ENCODE data around the gene PPT2. TPM values are rescaled to one million over a fixed set of nuclear protein-coding genes. Genes with fewer than 3 reads are reported as not detected.

PPT2 gene
- polyA plus RNA-seq, 2 of the 4 experiments (the other 2 are of a cell fraction): 9.3 to 11.7 TPM

DNA sequence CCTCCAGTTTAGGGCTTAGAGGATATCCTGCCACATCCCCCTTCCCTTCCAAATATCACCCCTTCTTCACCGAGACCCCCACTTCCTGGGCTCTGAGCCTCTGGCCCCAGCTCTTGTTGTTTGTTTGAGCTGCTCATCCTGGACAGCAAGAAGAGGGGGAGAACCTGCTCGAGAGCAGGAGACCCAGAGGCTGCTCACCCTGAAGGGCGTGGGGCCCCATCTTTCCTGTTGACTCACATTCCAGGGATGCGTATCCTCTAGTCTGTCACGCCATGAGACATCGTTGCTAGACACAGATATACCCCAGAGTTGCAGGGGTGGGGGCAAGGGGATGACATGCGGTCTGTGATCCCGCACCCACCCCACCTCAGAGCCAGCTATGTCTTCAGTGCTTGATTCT, 39.1 kb upstream of the PPT2 start:
- POLR2A ChIA-PET: interaction anchor here (2.1 kb wide), 1 partner anchor 63 kb away, joined by 5 read pairs; no protein-coding TSS in a partner anchor
- FAIRE-seq (no peak), ATAC-seq (no peak), DNase-seq (ENCODE audit: low read depth in 1 of 2, low spot score in 1 of 2) (no peak)
- no peak overlapping the region for H3K4me2 ChIP-seq
- no peak overlapping the region for H3K27ac ChIP-seq
- H3K4me3 ChIP-seq: no peak overlapping the region
- H3K4me1 ChIP-seq: peaks cover 17% of the 10 kb centered on the region; the same call in 1 of the 3 replicates
- TF ChIP-seq EP300 (IDR thresholded peaks at IDR 0.05): no peak
- TF ChIP-seq HEYL (CRISPR knock-in tag; IDR thresholded peaks at IDR 0.05): no peak
- no peak for TF ChIP-seq MAZ (IDR thresholded peaks at IDR 0.05; ENCODE audit: borderline replicate concordance, low read depth, low read length)
- TF ChIP-seq, protein P1, sequence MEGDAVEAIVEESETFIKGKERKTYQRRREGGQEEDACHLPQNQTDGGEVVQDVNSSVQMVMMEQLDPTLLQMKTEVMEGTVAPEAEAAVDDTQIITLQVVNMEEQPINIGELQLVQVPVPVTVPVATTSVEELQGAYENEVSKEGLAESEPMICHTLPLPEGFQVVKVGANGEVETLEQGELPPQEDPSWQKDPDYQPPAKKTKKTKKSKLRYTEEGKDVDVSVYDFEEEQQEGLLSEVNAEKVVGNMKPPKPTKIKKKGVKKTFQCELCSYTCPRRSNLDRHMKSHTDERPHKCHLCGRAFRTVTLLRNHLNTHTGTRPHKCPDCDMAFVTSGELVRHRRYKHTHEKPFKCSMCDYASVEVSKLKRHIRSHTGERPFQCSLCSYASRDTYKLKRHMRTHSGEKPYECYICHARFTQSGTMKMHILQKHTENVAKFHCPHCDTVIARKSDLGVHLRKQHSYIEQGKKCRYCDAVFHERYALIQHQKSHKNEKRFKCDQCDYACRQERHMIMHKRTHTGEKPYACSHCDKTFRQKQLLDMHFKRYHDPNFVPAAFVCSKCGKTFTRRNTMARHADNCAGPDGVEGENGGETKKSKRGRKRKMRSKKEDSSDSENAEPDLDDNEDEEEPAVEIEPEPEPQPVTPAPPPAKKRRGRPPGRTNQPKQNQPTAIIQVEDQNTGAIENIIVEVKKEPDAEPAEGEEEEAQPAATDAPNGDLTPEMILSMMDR (IDR thresholded peaks at IDR 0.05): no peak
- no peak for TF ChIP-seq SMC3 (IDR thresholded peaks at IDR 0.05)
- no peaks in the 10 kb centered on the region for H3K9me3 ChIP-seq
- 54% methylated on average over 7 of the region's 8 CpGs for WGBS (ENCODE audit: missing lambda C conversion rate)
- CTCF ChIA-PET: interaction anchor here (1.4 to 6.2 kb wide), 3 partner anchors 14 to 31 kb away, joined by 3 to 41 read pairs (median 6); partner anchors contain the start of gene ATF6B

- Histone ChIP-seq H3K4me2 (no peak overlapping the region), H3K27ac (no peak overlapping the region), H3K4me1 (peaks cover 17% of the 10 kb centered on the region; the same call in 1 of the 3 replicates), H3K4me3 (no peak overlapping the region), H3K9me3 (no peaks in the 10 kb centered on the region)
- ChIA-PET POLR2A (interaction anchor here (2.1 kb wide), 1 partner anchor 62 kb away, joined by 5 read pairs; no protein-coding TSS in a partner anchor), CTCF (interaction anchor here (0.6 to 6.2 kb wide), 5 partner anchors 7 to 519 kb away, joined by 3 to 41 read pairs (median 18); partner anchors contain the start of genes ATF6B, FKBPL and TNXB)
- FAIRE-seq (no peak), DNase-seq (ENCODE audit: low read depth in 1 of 2, low spot score in 1 of 2) (no peak), ATAC-seq (no peak)
- WGBS (ENCODE audit: missing lambda C conversion rate): 84% methylated on average over 6 of the region's 6 CpGs
- no peak for TF ChIP-seq KDM5A (IDR thresholded peaks at IDR 0.05)
- no peak for TF ChIP-seq CHD2 (IDR thresholded peaks at IDR 0.05; ENCODE audit: low read length, partially characterized antibody)
- no peak for TF ChIP-seq MAZ (IDR thresholded peaks at IDR 0.05; ENCODE audit: borderline replicate concordance, low read depth, low read length)
- no peak for TF ChIP-seq PHF8 (IDR thresholded peaks at IDR 0.05; ENCODE audit: borderline replicate concordance, low read depth)
- no peak for TF ChIP-seq NR3C1 (IDR thresholded peaks at IDR 0.05)
- TF ChIP-seq ZFP36 (IDR thresholded peaks at IDR 0.05; ENCODE audit: borderline replicate concordance, partially characterized antibody): no peak
Measured at GRCh38 chr6:32115623-32116022, 38.3 kb upstream of the PPT2 start.

GRCh38 chr6:32116674-32117073, 37.3 kb upstream of the PPT2 start:
- Histone ChIP-seq H3K9me3 (no peaks in the 10 kb centered on the region), H3K4me3 (no peak overlapping the region), H3K4me1 (peaks cover 17% of the 10 kb centered on the region; the same call in 1 of the 3 replicates), H3K4me2 (no peak overlapping the region), H3K27ac (no peak overlapping the region)
- 94% methylated on average over 7 of the region's 7 CpGs for WGBS (ENCODE audit: missing lambda C conversion rate)
- ChIA-PET CTCF (interaction anchor here (0.8 to 6.2 kb wide), 12 partner anchors 8 to 288 kb away, joined by 3 to 41 read pairs (median 16); partner anchors contain the start of genes ATF6B, FKBPL and TNXB), POLR2A (no interaction called here)
- FAIRE-seq (no peak), DNase-seq (ENCODE audit: low read depth in 1 of 2, low spot score in 1 of 2) (peak in 1 of 2 experiments; percentile 51), ATAC-seq (peak in 1 of 2 experiments; percentile 49; a peak in 3 of 6 replicates)
- TF ChIP-seq HES2 (IDR thresholded peaks at IDR 0.05): no peak
- TF ChIP-seq CBX2 (IDR thresholded peaks at IDR 0.05; ENCODE audit: borderline replicate concordance, low read depth): no peak
- TF ChIP-seq, protein P1 (IDR thresholded peaks at IDR 0.05): peak; percentile 13; the same call in 2 of the 3 replicates
- no peak for TF ChIP-seq JUN (IDR thresholded peaks at IDR 0.05)
- no peak for TF ChIP-seq NFE2L2 (conservative IDR thresholded peaks at IDR 0.05; ENCODE audit: low read length)

GRCh38 chr6:32117461-32117860, 36.5 kb upstream of the PPT2 start:
- peaks cover 17% of the 10 kb centered on the region; the same call in 1 of the 3 replicates for H3K4me1 ChIP-seq
- H3K27ac ChIP-seq: no peak overlapping the region
- POLR2A ChIA-PET: no interaction called here
- DNase-seq (ENCODE audit: low read depth in 1 of 2, low spot score in 1 of 2): no peak
- H3K4me3 ChIP-seq: no peak overlapping the region
- ATAC-seq: no peak
- no peaks in the 10 kb centered on the region for H3K9me3 ChIP-seq
- FAIRE-seq: no peak
- CTCF ChIA-PET: interaction anchor here (0.7 to 6.2 kb wide), 16 partner anchors 9 to 128 kb away, joined by 3 to 41 read pairs (median 14); partner anchors contain the start of genes ATF6B, FKBPL and TNXB
- H3K4me2 ChIP-seq: no peak overlapping the region
- WGBS (ENCODE audit: missing lambda C conversion rate): 85% methylated on average over 5 of the region's 9 CpGs
- TF ChIP-seq, protein P2, sequence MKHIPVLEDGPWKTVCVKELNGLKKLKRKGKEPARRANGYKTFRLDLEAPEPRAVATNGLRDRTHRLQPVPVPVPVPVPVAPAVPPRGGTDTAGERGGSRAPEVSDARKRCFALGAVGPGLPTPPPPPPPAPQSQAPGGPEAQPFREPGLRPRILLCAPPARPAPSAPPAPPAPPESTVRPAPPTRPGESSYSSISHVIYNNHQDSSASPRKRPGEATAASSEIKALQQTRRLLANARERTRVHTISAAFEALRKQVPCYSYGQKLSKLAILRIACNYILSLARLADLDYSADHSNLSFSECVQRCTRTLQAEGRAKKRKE (CRISPR knock-in tag; IDR thresholded peaks at IDR 0.05; ENCODE audit: low read depth): no peak
- TF ChIP-seq GATA3 (IDR thresholded peaks at IDR 0.05; ENCODE audit: borderline replicate concordance): no peak
- TF ChIP-seq CHD2 (IDR thresholded peaks at IDR 0.05; ENCODE audit: low read length, partially characterized antibody): no peak
- no peak for TF ChIP-seq ZSCAN20 (CRISPR knock-in tag; IDR thresholded peaks at IDR 0.05)
- no peak for TF ChIP-seq HEYL (CRISPR knock-in tag; IDR thresholded peaks at IDR 0.05)
- no peak for TF ChIP-seq FOSL2 (IDR thresholded peaks at IDR 0.05)
- TF ChIP-seq FOSL2 (CRISPR knock-in tag; IDR thresholded peaks at IDR 0.05): no peak
- TF ChIP-seq CBX2 (IDR thresholded peaks at IDR 0.05; ENCODE audit: borderline replicate concordance, low read depth): no peak
- TF ChIP-seq RAD21 (conservative IDR thresholded peaks at IDR 0.05 in 1 of 2, IDR thresholded peaks at IDR 0.05 in 1 of 2): no peak
- TF ChIP-seq ZC3H11A (IDR thresholded peaks at IDR 0.05): no peak
- TF ChIP-seq, protein P3, sequence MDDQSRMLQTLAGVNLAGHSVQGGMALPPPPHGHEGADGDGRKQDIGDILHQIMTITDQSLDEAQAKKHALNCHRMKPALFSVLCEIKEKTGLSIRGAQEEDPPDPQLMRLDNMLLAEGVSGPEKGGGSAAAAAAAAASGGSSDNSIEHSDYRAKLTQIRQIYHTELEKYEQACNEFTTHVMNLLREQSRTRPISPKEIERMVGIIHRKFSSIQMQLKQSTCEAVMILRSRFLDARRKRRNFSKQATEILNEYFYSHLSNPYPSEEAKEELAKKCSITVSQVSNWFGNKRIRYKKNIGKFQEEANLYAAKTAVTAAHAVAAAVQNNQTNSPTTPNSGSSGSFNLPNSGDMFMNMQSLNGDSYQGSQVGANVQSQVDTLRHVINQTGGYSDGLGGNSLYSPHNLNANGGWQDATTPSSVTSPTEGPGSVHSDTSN (IDR thresholded peaks at IDR 0.05): no peak
- TF ChIP-seq JUN (IDR thresholded peaks at IDR 0.05): no peak
- no peak for TF ChIP-seq RFX5 (IDR thresholded peaks at IDR 0.05)
- no peak for TF ChIP-seq ZFP36 (IDR thresholded peaks at IDR 0.05; ENCODE audit: borderline replicate concordance, partially characterized antibody)

Data from A549 (cell line).